Measurements from ENCODE around the gene SYNGAP1.
A peak's percentile ranks its signal among the peaks of the same experiment; 100 is the strongest.
"Not testable (repeated sequence)": the region's sequence is repeated elsewhere in the genome, so short reads cannot be mapped to it uniquely, and the experiment has no call there.

SYNGAP1 gene

GRCh38 chr6:33440649-33441309, 20.9 kb downstream of the SYNGAP1 start:
- DNase-seq, result no peak

GRCh38 chr6:33441457-33441856, 21.6 kb downstream of the SYNGAP1 start:
- no peak for DNase-seq

GRCh38 chr6:33442283-33442682, 22.4 kb downstream of the SYNGAP1 start:
- DNase-seq, result no peak

GRCh38 chr6:33443025-33443424, 23.2 kb downstream of the SYNGAP1 start:
- DNase-seq, result no peak

GRCh38 chr6:33443619-33444504, 24.0 kb downstream of the SYNGAP1 start:
- DNase-seq, result no peak

- no peak for DNase-seq
These were observed 25.3 kb downstream of the SYNGAP1 start for GRCh38 chr6:33445119-33445603.

- no peak for DNase-seq
These were observed 26.5 kb downstream of the SYNGAP1 start for GRCh38 chr6:33446356-33446755.

- no peak for DNase-seq
These were observed 30.6 kb downstream of the SYNGAP1 start for GRCh38 chr6:33450434-33450833.

GRCh38 chr6:33451606-33452005, 31.7 kb downstream of the SYNGAP1 start:
- no peak for DNase-seq

GRCh38 chr6:33452496-33452895, 32.6 kb downstream of the SYNGAP1 start:
- no peak for DNase-seq

- peak; percentile 36 for DNase-seq
These were observed 33.6 kb downstream of the SYNGAP1 start for GRCh38 chr6:33453393-33454008.

GRCh38 chr6:33454009-33454946, 34.4 kb downstream of the SYNGAP1 start, which contains the start of gene ZBTB9:
ZBTB9 (plus strand) TSS chr6:33454576; CDS start chr6:33455101, 525 bp downstream.
- peak; percentile 99 for DNase-seq

- peak; percentile 31 for DNase-seq
These were observed 35.2 kb downstream of the SYNGAP1 start for GRCh38 chr6:33455051-33455450.

- no peak for DNase-seq
These were observed 36.3 kb downstream of the SYNGAP1 start for GRCh38 chr6:33456156-33456555.

GRCh38 chr6:33458676-33459075, 38.8 kb downstream of the SYNGAP1 start:
- no peak for DNase-seq

GRCh38 chr6:33459226-33459625, 39.4 kb downstream of the SYNGAP1 start:
- DNase-seq, result no peak

- DNase-seq, result no peak
These were observed 46.3 kb downstream of the SYNGAP1 start for GRCh38 chr6:33466075-33466735.

- DNase-seq, result no peak
These were observed 47.2 kb downstream of the SYNGAP1 start for GRCh38 chr6:33467091-33467490.

GRCh38 chr6:33469661-33470060, 49.8 kb downstream of the SYNGAP1 start:
- DNase-seq, result no peak

GRCh38 chr6:33477864-33478263, 58.0 kb downstream of the SYNGAP1 start:
- no peak for DNase-seq

GRCh38 chr6:33481192-33481591, 61.3 kb downstream of the SYNGAP1 start:
- DNase-seq, result no peak

GRCh38 chr6:33482620-33483019, 62.8 kb downstream of the SYNGAP1 start:
- not testable (repeated sequence) for DNase-seq

Measured in DMS53 (cell line).